Measurements from ENCODE around the gene RTL10.

- TF ChIP-seq CTCF (tag by site-specific recombination; IDR thresholded peaks at IDR 0.05) (no peak), ZXDB (tag by site-specific recombination; IDR thresholded peaks at IDR 0.05) (no peak), PRDM2 (tag by site-specific recombination; IDR thresholded peaks at IDR 0.05; ENCODE audit: borderline replicate concordance) (no peak), ZNF133 (tag by site-specific recombination; IDR thresholded peaks at IDR 0.05) (no peak), RBAK (tag by site-specific recombination; IDR thresholded peaks at IDR 0.05) (no peak), ZNF544 (tag by site-specific recombination; IDR thresholded peaks at IDR 0.05) (no peak), ZBTB20 (tag by site-specific recombination; IDR thresholded peaks at IDR 0.05) (no peak), INSM2 (tag by site-specific recombination; IDR thresholded peaks at IDR 0.05) (no peak), ZNF274 (IDR thresholded peaks at IDR 0.05; ENCODE audit: low read length) (no peak), ZNF274 (tag by site-specific recombination; IDR thresholded peaks at IDR 0.05; ENCODE audit: borderline replicate concordance) (no peak), ZNF510 (tag by site-specific recombination; IDR thresholded peaks at IDR 0.05; ENCODE audit: insufficient replicate concordance) (no peak), ZNF398 (tag by site-specific recombination; IDR thresholded peaks at IDR 0.05) (no peak), ZNF629 (tag by site-specific recombination; IDR thresholded peaks at IDR 0.05) (no peak)
Observed at GRCh38 chr22:19879992-19880785, 25.5 kb upstream of the RTL10 start.
